ENCODE data around the gene SCAPER. TPM values are rescaled to one million over a fixed set of nuclear protein-coding genes. Genes with fewer than 3 reads are reported as not detected.

SCAPER gene
- total and polyA plus RNA-seq, 4 donors = 3.3 to 18.0 (median 9.9) TPM

GRCh38 chr15:76381366-76381765 lies 523.8 kb downstream of the SCAPER start:
- Histone ChIP-seq H3K4me3 (ENCODE audit: low read depth in 1 of 3, low read length in 3 of 3) (no peak overlapping the region), H3K36me3 (ENCODE audit: control insufficient read depth in 4 of 4, insufficient read depth in 3 of 4, low read depth in 1 of 4, low read length in 3 of 4) (no peaks in the 10 kb centered on the region), H3K4me1 (ENCODE audit: control insufficient read depth in 4 of 4, insufficient read depth in 4 of 4, low read length in 3 of 4) (peaks cover 2 to 13% (median 5%) of the 10 kb centered on the region in 4 donors), H3K9ac (ENCODE audit: low read depth in 1 of 2, low read length in 2 of 2) (no peak overlapping the region), H3K27me3 (ENCODE audit: control insufficient read depth in 4 of 4, insufficient read depth in 4 of 4, low read length in 3 of 4) (no peaks in the 10 kb centered on the region), H3K27ac (ENCODE audit: low read depth in 1 of 2, low read length in 2 of 2) (no peak overlapping the region), H3K9me3 (ENCODE audit: control insufficient read depth in 4 of 4, low read length in 3 of 4) (no peaks in the 10 kb centered on the region)
- WGBS = 98% methylated on average over 4 of the region's 4 CpGs
- DNase-seq (ENCODE audit: low spot score) = no peak
- no peak for TF ChIP-seq TAF1 (conservative IDR thresholded peaks at IDR 0.05)

- TF ChIP-seq SP1 (IDR thresholded peaks at IDR 0.05) = no peak
- no peak for TF ChIP-seq MAX (IDR thresholded peaks at IDR 0.05)
- no peak for TF ChIP-seq JUND (IDR thresholded peaks at IDR 0.05)
- no peak for TF ChIP-seq RXRA (IDR thresholded peaks at IDR 0.05)
- no peak for TF ChIP-seq ZBTB33 (IDR thresholded peaks at IDR 0.05)
- no peak for TF ChIP-seq REST (IDR thresholded peaks at IDR 0.05)
- no peak for TF ChIP-seq YY1 (IDR thresholded peaks at IDR 0.05)
- no peak for TF ChIP-seq HNF4G (IDR thresholded peaks at IDR 0.05)
- TF ChIP-seq TAF1 (conservative IDR thresholded peaks at IDR 0.05) = no peak
- TF ChIP-seq NR2F2 (IDR thresholded peaks at IDR 0.05) = no peak
- TF ChIP-seq FOXA2 (IDR thresholded peaks at IDR 0.05) = no peak
- TF ChIP-seq CTCF (IDR thresholded peaks at IDR 0.05; ENCODE audit: low read depth, low read length, missing input control) = no peak
- TF ChIP-seq HNF4A (conservative IDR thresholded peaks at IDR 0.05) = no peak
- no peak for TF ChIP-seq ATF3 (IDR thresholded peaks at IDR 0.05)
- no peak for TF ChIP-seq RAD21 (IDR thresholded peaks at IDR 0.05)
- TF ChIP-seq GABPA (IDR thresholded peaks at IDR 0.05 in 1 of 2, conservative IDR thresholded peaks at IDR 0.05 in 1 of 2) = no peak
- no peak for TF ChIP-seq EGR1 (IDR thresholded peaks at IDR 0.05; ENCODE audit: low read depth in 2 of 2)
- DNase-seq (ENCODE audit: low spot score) = no peak
- Histone ChIP-seq H3K4me1 (ENCODE audit: control insufficient read depth in 4 of 4, insufficient read depth in 4 of 4, low read length in 3 of 4) (peaks cover 2 to 13% (median 5%) of the 10 kb centered on the region in 4 donors), H3K36me3 (ENCODE audit: control insufficient read depth in 4 of 4, insufficient read depth in 3 of 4, low read depth in 1 of 4, low read length in 3 of 4) (no peaks in the 10 kb centered on the region), H3K4me3 (ENCODE audit: low read depth in 1 of 3, low read length in 3 of 3) (no peak overlapping the region), H3K27ac (ENCODE audit: low read depth in 1 of 2, low read length in 2 of 2) (no peak overlapping the region), H3K9ac (ENCODE audit: low read depth in 1 of 2, low read length in 2 of 2) (no peak overlapping the region), H3K27me3 (ENCODE audit: control insufficient read depth in 4 of 4, insufficient read depth in 4 of 4, low read length in 3 of 4) (no peaks in the 10 kb centered on the region), H3K9me3 (ENCODE audit: control insufficient read depth in 4 of 4, low read length in 3 of 4) (no peaks in the 10 kb centered on the region)
- 97% methylated on average over 1 of the region's 1 CpG for WGBS
Measured at GRCh38 chr15:76380249-76380648, 524.9 kb downstream of the SCAPER start.
